ENCODE measurements around the gene ARID4A. TPM values are rescaled to one million over a fixed set of nuclear protein-coding genes. Genes with fewer than 3 reads are reported as not detected.
A peak's percentile ranks its signal among the peaks of the same experiment; 100 is the strongest.

Gene ARID4A
- total RNA-seq, 3 donors from 2014 or later = 24.6 to 33.1 (median 28.0) TPM

GRCh38 chr14:58368956-58369355 is 70.6 kb downstream of the ARID4A start:
- no peak for DNase-seq (ENCODE audit: low spot score in 2 of 2)
- TF ChIP-seq POLR2AphosphoS5 (IDR thresholded peaks at IDR 0.05) (no peak), POLR2A (IDR thresholded peaks at IDR 0.05) (no peak), CTCF (IDR thresholded peaks at IDR 0.05) (no peak)
- Histone ChIP-seq H3K36me3 (peaks cover 12% of the 10 kb centered on the region), H3K27me3 (no peaks in the 10 kb centered on the region), H3K4me1 (no peaks in the 10 kb centered on the region), H3K9me3 (no peaks in the 10 kb centered on the region), H3K4me3 (no peak overlapping the region), H3K27ac (no peak overlapping the region)
- intact Hi-C loops (cut with DNase I; ENCODE audit: low total_unique reads) = no loop called here

- H3K36me3 ChIP-seq = no peaks in the 10 kb centered on the region
Measured at GRCh38 chr14:58376791-58377190, 78.4 kb downstream of the ARID4A start.

GRCh38 chr14:58390830-58391229 is 92.5 kb downstream of the ARID4A start:
- H3K4me1 ChIP-seq = no peaks in the 10 kb centered on the region
- no peak for TF ChIP-seq POLR2A (IDR thresholded peaks at IDR 0.05)
- TF ChIP-seq POLR2AphosphoS5 (IDR thresholded peaks at IDR 0.05) = no peak
- no peak for TF ChIP-seq CTCF (IDR thresholded peaks at IDR 0.05)
- DNase-seq (ENCODE audit: low spot score in 2 of 2) = no peak
- intact Hi-C loops (cut with DNase I; ENCODE audit: low total_unique reads) = no loop called here
- H3K9me3 ChIP-seq = no peaks in the 10 kb centered on the region
- H3K4me3 ChIP-seq = no peak overlapping the region
- H3K36me3 ChIP-seq = no peaks in the 10 kb centered on the region
- no peak overlapping the region for H3K27ac ChIP-seq
- H3K27me3 ChIP-seq = no peaks in the 10 kb centered on the region

More at GRCh38 chr14:58376791-58377190, 78.4 kb downstream of the ARID4A start:
- Histone ChIP-seq H3K4me3 (no peak overlapping the region), H3K27ac (no peak overlapping the region), H3K4me1 (no peaks in the 10 kb centered on the region), H3K9me3 (no peaks in the 10 kb centered on the region), H3K27me3 (no peaks in the 10 kb centered on the region)
- intact Hi-C loops (cut with DNase I; ENCODE audit: low total_unique reads) = no loop called here
- TF ChIP-seq CTCF (IDR thresholded peaks at IDR 0.05) (no peak), POLR2A (IDR thresholded peaks at IDR 0.05) (no peak), POLR2AphosphoS5 (IDR thresholded peaks at IDR 0.05) (no peak)
- DNase-seq (ENCODE audit: low spot score in 2 of 2) = no peak

GRCh38 chr14:58395562-58395811 is 97.1 kb downstream of the ARID4A start:
- Histone ChIP-seq H3K4me3 (peak overlapping the region; percentile 44 to 80 (median 74)), H3K36me3 (no peaks in the 10 kb centered on the region), H3K9me3 (no peaks in the 10 kb centered on the region), H3K27ac (peak overlapping the region; percentile 89 to 93), H3K27me3 (no peaks in the 10 kb centered on the region), H3K4me1 (no peaks in the 10 kb centered on the region)
- no peak for DNase-seq (ENCODE audit: low spot score in 2 of 2)
- intact Hi-C loops (cut with DNase I; ENCODE audit: low total_unique reads) = no loop called here
- TF ChIP-seq POLR2A (IDR thresholded peaks at IDR 0.05) = no peak
- TF ChIP-seq POLR2AphosphoS5 (IDR thresholded peaks at IDR 0.05) = no peak

- Histone ChIP-seq H3K4me1 (no peaks in the 10 kb centered on the region), H3K27ac (peak within 1 kb of the TSS; percentile 89 to 93), H3K4me3 (peak within 1 kb of the TSS; percentile 44 to 80 (median 74)), H3K27me3 (no peaks in the 10 kb centered on the region), H3K36me3 (no peaks in the 10 kb centered on the region), H3K9me3 (no peaks in the 10 kb centered on the region)
- TF ChIP-seq POLR2AphosphoS5 (IDR thresholded peaks at IDR 0.05) (peak in 1 of 3 donors; percentile 9), CTCF (IDR thresholded peaks at IDR 0.05) (peak in 1 of 3 donors; percentile 90), POLR2A (IDR thresholded peaks at IDR 0.05) (no peak)
- intact Hi-C loops (cut with DNase I; ENCODE audit: low total_unique reads) = no loop called here
- peak; percentile 59 to 70 for DNase-seq (ENCODE audit: low spot score in 2 of 2)
Measured at GRCh38 chr14:58395812-58396788, 97.7 kb downstream of the ARID4A start, which contains the start of gene TOMM20L. Gene TOMM20L (plus strand): TSS chr14:58395930. CDS start chr14:58395958, 28 bp downstream.

All from breast epithelium (tissue), 4 donors.